GM03348 (cell line): ENCODE data around the gene XKR8.
A peak's percentile ranks its signal among the peaks of the same experiment; 100 is the strongest.

Experiments
- DNase-seq: peaks from one replicate; pipeline ENCODE4 v3.0.0; 2012; ENCODE audit warnings: low spot score

XKR8 gene

GRCh38 chr1:27955076-27955475 is 4.7 kb upstream of the XKR8 start:
- no peak for DNase-seq

- no peak for DNase-seq
Measured at GRCh38 chr1:27956761-27957160, 3.0 kb upstream of the XKR8 start.

- no peak for DNase-seq
Measured at GRCh38 chr1:27957655-27958054, 2.1 kb upstream of the XKR8 start.

- no peak for DNase-seq
Measured at GRCh38 chr1:27958513-27958912, 1.3 kb upstream of the XKR8 start.

- DNase-seq, result peak; percentile 59
Measured at GRCh38 chr1:27960762-27961645, 1.2 kb downstream of the XKR8 start.

GRCh38 chr1:27961646-27962221 is 2.0 kb downstream of the XKR8 start:
- peak; percentile 45 for DNase-seq

- no peak for DNase-seq
Measured at GRCh38 chr1:27963393-27963792, 3.6 kb downstream of the XKR8 start.

- no peak for DNase-seq
Measured at GRCh38 chr1:27966402-27967105, 6.8 kb downstream of the XKR8 start.

GRCh38 chr1:27967106-27967883 is 7.5 kb downstream of the XKR8 start:
- DNase-seq, result no peak

- no peak for DNase-seq
Measured at GRCh38 chr1:27967884-27968466, 8.2 kb downstream of the XKR8 start.

- peak; percentile 88 for DNase-seq
Measured at GRCh38 chr1:27968692-27969091, 8.9 kb downstream of the XKR8 start.

GRCh38 chr1:27970401-27970800 is 10.6 kb downstream of the XKR8 start:
- DNase-seq, result peak; percentile 88

GRCh38 chr1:27971674-27972073 is 11.9 kb downstream of the XKR8 start:
- DNase-seq, result peak; percentile 41

- no peak for DNase-seq
Measured at GRCh38 chr1:27972141-27972540, 12.4 kb downstream of the XKR8 start.

GRCh38 chr1:27973771-27974416 is 14.1 kb downstream of the XKR8 start:
- DNase-seq, result no peak

- DNase-seq, result no peak
Measured at GRCh38 chr1:27974417-27974781, 14.6 kb downstream of the XKR8 start.

GRCh38 chr1:27979151-27979858 is 19.5 kb downstream of the XKR8 start:
- peak; percentile 65 for DNase-seq

GRCh38 chr1:27979859-27980201 is 20.1 kb downstream of the XKR8 start:
- DNase-seq, result no peak

GRCh38 chr1:27980216-27980845 is 20.6 kb downstream of the XKR8 start:
- peak; percentile 14 for DNase-seq

- DNase-seq, result peak; percentile 24
Measured at GRCh38 chr1:27981145-27981544, 21.4 kb downstream of the XKR8 start.
